AG09319 (cell line): ENCODE data around the gene STAT3.
A peak's percentile ranks its signal among the peaks of the same experiment; 100 is the strongest.

Source experiments
- DNase-seq: peaks from one replicate; pipeline ENCODE4 v3.0.0-alpha.2; 2010; ENCODE audit warnings: low read depth; ENCODE audit errors: extremely low read depth
- CTCF ChIP-seq: IDR thresholded peaks from 2 replicates; pipeline ENCODE4 v1.5.1; 2011; ENCODE audit warnings: low read depth, mild to moderate bottlenecking, inconsistent platforms, low read length, moderate library complexity

Gene STAT3

GRCh38 chr17:42347606-42348005 is 40.6 kb downstream of the STAT3 start:
- DNase-seq = no peak
- TF ChIP-seq CTCF = no peak

- no peak for TF ChIP-seq CTCF
- peak; percentile 78 for DNase-seq
Observed at GRCh38 chr17:42347198-42347597, 41.0 kb downstream of the STAT3 start.

- no peak for DNase-seq
- TF ChIP-seq CTCF = no peak
Observed at GRCh38 chr17:42346481-42346880, 41.8 kb downstream of the STAT3 start.

GRCh38 chr17:42345396-42346073 is 42.7 kb downstream of the STAT3 start:
- no peak for DNase-seq

GRCh38 chr17:42342242-42343008 is 45.8 kb downstream of the STAT3 start:
- DNase-seq = no peak
- TF ChIP-seq CTCF = no peak

More at GRCh38 chr17:42345396-42346073, 42.7 kb downstream of the STAT3 start:
- no peak for TF ChIP-seq CTCF

- DNase-seq = no peak
- TF ChIP-seq CTCF = no peak
Observed at GRCh38 chr17:42341568-42341967, 46.7 kb downstream of the STAT3 start.

- DNase-seq = no peak
Observed at GRCh38 chr17:42340691-42341127, 47.5 kb downstream of the STAT3 start.

More at GRCh38 chr17:42340691-42341127, 47.5 kb downstream of the STAT3 start:
- TF ChIP-seq CTCF = no peak
